ENCODE measurements around the gene PBX3. TPM values are rescaled to one million over a fixed set of nuclear protein-coding genes. Genes with fewer than 3 reads are reported as not detected.
A peak's percentile ranks its signal among the peaks of the same experiment; 100 is the strongest.

Gene PBX3
- total RNA-seq, 1 experiment from 2014 or later: 46.0 TPM

DNA sequence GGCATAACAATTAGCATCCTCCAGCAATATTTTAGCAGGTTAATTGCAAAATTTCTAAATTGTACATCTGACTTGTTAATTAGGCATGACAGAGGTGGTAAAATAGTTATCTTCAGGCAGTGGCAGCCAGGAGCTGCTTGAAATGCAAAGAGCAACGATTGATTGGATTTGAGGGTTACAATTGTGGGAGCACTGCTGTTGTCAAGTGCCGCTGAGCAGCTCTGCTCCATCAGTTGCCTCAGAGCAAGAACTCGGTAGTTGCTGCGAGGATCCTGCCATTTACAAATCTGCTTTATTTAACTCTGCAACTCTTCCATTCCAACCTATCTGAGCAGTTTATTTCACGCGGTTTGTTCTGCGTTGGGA is 12.6 kb downstream of the PBX3 start:
- no peak overlapping the region for H2AK5ac ChIP-seq (ENCODE audit: insufficient read length, low read length)
- no peak overlapping the region for H2BK5ac ChIP-seq (ENCODE audit: insufficient read length, low read length)
- H3K27ac ChIP-seq (ENCODE audit: insufficient read length, low read depth, low read length): no peak overlapping the region
- H3K4me1 ChIP-seq (ENCODE audit: insufficient read depth, low read length): peaks cover 11% of the 10 kb centered on the region; the same call in 1 of the 2 replicates
- no peak overlapping the region for H2BK120ac ChIP-seq (ENCODE audit: low read depth, low read length, poor library complexity, severe bottlenecking)
- peaks cover 2% of the 10 kb centered on the region; the same call in 1 of the 2 replicates for H3K79me2 ChIP-seq (ENCODE audit: insufficient read depth, low read length)
- no CpG with 5 or more reads among the region's 7 CpGs for WGBS (ENCODE audit: extremely low coverage, insufficient read length, low lambda C conversion rate)
- no peak overlapping the region for H3K9ac ChIP-seq (ENCODE audit: extremely low read depth, insufficient read length, low read length)
- no peak for TF ChIP-seq CTCF (conservative IDR thresholded peaks at IDR 0.05)
- H4K8ac ChIP-seq (replicated peaks; ENCODE audit: insufficient read length, low read depth, low read length): no peak overlapping the region
- Mint-ChIP-seq H3K27ac (peak overlapping the region; percentile 5 to 97 (median 94); a peak in 4 of 7 replicates), H3K27me3 (ENCODE audit: low read depth) (no peaks in the 10 kb centered on the region), H3K36me3 (ENCODE audit: insufficient read depth in 1 of 3, low read depth in 3 of 3) (no peaks in the 10 kb centered on the region), H3K4me1 (peaks cover 84 to 89% of the 10 kb centered on the region in 2 experiments), H3K9me3 (no peaks in the 10 kb centered on the region), H3K4me3 (peak overlapping the region; percentile 32 to 63; a peak in 2 of 5 replicates)
- H3K9me3 ChIP-seq (ENCODE audit: control insufficient read depth, low read depth, low read length): no peaks in the 10 kb centered on the region
- H3K18ac ChIP-seq (ENCODE audit: insufficient read length, low read depth, low read length): no peak overlapping the region
- no peaks in the 10 kb centered on the region for H4K20me1 ChIP-seq (ENCODE audit: control insufficient read depth, insufficient read depth, insufficient read length)
- H4K91ac ChIP-seq (ENCODE audit: insufficient read length, low read depth, low read length): no peak overlapping the region
- H3K4me2 ChIP-seq (ENCODE audit: insufficient read depth, insufficient read length, low read length): peak overlapping the region; percentile 27
- peaks cover 2% of the 10 kb centered on the region for H3K23me2 ChIP-seq (ENCODE audit: insufficient read length, low read depth, low read length, poor library complexity, severe bottlenecking)
- H3K4ac ChIP-seq (ENCODE audit: low read depth, low read length): no peak overlapping the region
- H3K79me1 ChIP-seq (ENCODE audit: insufficient read depth, low read depth, low read length, poor library complexity, severe bottlenecking): no peaks in the 10 kb centered on the region
- no peak overlapping the region for H4K5ac ChIP-seq (ENCODE audit: insufficient read length, low read depth, low read length)
- no peak overlapping the region for H2BK20ac ChIP-seq (ENCODE audit: low read depth, low read length, poor library complexity, severe bottlenecking)
- no peak overlapping the region for H2BK12ac ChIP-seq (ENCODE audit: insufficient read length, low read depth, low read length)
- H2BK15ac ChIP-seq (ENCODE audit: low read depth, low read length): no peak overlapping the region
- no peaks in the 10 kb centered on the region for H3K27me3 ChIP-seq (ENCODE audit: insufficient read depth, low read length)
- DNase-seq: peak; percentile 46
- no peak overlapping the region for H3K56ac ChIP-seq (ENCODE audit: insufficient read length, low read depth, low read length)
- H3T11ph ChIP-seq (ENCODE audit: low read length): no peak overlapping the region
- H2AFZ ChIP-seq (ENCODE audit: low read length): no peak overlapping the region
- no peak overlapping the region for H3K14ac ChIP-seq (ENCODE audit: insufficient read depth, low read length)
- no peak overlapping the region for H3K23ac ChIP-seq (ENCODE audit: insufficient read length, low read depth, low read length)
